ENCODE measurements around the gene MS4A4E.

Gene MS4A4E

GRCh38 chr11:60150279-60150678 lies 92.7 kb downstream of the MS4A4E start:
- TF ChIP-seq CTCF (IDR thresholded peaks at IDR 0.05; ENCODE audit: insufficient read depth, low read depth, low read length, missing control alignments) = no peak
- DNase-seq (ENCODE audit: low read depth) = no peak
- H3K4me3 ChIP-seq (ENCODE audit: low read length) = no peak overlapping the region
